ENCODE measurements around the gene TMEM86B.

Gene TMEM86B

DNA sequence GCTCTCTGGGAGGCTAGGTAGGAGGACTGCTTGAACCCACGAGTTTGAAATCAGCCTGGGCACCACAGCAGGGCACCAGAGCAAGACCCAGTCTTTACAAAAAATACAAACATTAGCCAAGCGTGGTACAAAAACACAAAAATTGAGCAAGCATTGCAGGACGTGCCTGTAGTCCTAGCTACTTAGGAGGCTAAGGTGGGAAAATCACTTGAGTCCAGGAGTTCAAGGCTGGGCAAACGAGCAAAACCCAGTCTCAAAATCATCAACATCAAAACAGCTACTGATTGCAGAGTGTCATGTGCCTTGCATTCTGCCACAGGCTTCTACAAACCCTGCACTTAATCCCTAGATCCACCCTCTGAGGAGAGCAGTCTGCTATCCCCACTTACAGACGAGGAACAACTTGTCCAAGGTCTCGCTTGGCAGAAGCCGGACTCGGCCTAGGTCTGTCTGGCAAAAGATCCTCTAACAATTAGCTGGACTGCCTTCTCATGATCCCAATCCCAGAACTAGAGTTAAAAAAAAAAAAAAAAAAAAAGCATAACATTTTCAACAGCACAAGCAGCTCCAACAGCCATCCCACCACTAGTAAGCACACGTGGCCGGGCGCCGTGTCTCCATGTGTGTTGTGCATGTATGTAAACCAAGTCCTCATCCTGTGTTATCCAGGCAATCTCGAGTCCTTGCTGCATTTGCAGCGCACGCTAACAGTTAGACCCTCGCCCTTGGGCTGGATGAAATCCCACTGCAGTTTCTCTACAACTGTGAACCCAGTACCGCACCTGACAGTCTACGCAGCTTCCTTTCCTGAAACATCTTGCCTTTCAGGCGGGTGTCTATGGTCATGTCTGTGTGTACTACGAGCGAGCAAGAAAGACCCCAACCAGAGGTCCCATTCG is 28.2 kb upstream of the TMEM86B start:
- DNase-seq, result no peak

DNA sequence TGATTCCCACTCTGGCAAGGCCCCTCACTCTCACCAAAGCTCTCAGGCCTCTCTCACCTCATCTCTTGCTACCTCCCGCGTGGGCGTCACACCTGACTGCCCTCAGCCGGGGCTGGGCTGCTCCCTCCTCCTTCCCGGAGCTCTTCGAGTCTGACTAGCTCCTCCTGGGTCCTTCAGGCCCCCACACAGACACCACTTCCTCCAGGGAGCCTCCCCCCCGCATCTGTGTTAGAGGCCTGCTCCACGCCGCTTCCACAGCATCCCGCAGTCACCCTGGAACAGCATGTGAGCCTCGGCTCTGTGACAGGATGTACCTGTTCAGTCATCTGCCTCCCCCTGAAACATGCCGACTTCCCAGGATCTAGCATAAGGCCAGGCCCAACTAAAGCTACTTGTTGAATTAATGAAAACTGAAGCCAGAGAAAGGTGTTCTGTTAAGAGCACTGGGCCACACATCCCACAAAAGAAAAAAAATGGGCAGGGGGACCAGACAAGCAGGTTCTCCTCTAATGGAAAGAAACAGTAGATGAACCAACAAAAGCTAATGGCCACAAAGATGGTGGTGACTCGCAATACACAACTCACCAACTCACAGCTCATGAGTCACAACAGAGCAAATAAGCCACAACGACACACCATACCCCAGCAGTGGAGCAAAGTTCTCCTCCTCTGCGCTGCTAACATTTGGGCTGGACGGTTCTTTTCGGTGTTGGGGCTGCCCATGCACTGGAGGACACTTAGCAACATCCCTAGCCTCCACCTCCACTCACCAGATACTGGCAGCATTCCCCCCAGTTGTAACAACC is 27.3 kb upstream of the TMEM86B start:
- DNase-seq, result no peak

DNA sequence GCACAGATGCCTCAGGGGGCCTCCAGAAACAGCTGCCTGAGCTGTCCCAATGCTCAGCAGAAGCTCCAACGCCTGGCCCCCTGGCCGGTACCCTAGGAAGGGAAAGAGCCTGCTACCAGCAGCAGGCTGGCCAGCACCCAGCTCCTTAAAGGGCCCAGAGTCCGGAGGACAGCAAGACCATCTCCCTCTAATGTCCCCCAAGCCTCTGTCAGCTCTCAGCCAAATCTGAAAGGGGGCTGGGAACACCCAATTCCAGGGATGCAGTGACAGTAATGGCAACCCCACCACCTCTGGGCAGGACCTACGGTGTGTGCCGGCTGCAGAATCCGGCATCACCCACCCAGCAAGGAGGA is 26.0 kb upstream of the TMEM86B start:
- DNase-seq, result no peak

- no peak for DNase-seq
Observed at GRCh38 chr19:55253842-55254624, 25.5 kb upstream of the TMEM86B start.

DNA sequence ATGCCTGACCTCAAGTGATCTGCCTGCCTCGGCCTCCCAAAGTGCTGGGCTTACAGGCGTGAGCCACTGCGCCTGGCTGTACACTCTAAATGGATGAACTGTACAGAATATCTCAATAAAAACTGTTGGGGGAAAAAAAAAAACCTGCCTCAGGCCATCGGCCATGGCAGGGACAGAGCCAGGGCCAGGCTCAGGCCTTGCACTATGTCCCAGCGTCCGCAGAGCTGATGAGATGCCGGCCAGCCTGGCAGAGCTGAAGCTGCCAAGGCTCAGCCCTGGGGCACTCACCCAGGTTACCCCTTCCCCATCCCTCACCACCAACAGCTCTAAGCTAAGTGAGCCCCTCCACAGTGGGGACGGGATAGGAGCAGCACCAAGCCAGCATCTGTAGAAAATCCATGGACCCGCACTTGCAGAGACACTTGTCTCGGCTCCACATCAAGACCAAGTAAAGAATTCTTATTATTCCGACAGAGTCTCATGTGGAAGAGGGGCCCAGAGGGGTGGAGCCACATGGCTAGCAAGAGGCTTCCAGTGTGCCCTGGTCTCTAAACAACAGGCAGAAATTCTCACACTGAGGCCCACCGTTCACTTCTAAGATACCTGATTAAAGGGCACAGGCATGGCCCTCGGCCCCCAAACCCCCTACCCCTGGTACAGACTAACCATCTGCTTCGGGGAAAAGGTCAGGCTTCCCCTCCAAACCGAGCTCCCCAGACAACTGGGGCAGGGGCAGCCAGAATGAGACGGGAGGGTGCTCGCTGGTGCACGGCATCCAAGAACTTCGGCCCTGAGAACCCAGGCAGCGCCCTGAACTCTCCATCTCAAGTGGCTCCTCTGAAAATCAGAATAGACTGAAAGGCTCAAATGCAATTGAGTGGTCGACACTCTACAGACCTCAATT is 24.4 kb upstream of the TMEM86B start:
- no peak for DNase-seq

DNA sequence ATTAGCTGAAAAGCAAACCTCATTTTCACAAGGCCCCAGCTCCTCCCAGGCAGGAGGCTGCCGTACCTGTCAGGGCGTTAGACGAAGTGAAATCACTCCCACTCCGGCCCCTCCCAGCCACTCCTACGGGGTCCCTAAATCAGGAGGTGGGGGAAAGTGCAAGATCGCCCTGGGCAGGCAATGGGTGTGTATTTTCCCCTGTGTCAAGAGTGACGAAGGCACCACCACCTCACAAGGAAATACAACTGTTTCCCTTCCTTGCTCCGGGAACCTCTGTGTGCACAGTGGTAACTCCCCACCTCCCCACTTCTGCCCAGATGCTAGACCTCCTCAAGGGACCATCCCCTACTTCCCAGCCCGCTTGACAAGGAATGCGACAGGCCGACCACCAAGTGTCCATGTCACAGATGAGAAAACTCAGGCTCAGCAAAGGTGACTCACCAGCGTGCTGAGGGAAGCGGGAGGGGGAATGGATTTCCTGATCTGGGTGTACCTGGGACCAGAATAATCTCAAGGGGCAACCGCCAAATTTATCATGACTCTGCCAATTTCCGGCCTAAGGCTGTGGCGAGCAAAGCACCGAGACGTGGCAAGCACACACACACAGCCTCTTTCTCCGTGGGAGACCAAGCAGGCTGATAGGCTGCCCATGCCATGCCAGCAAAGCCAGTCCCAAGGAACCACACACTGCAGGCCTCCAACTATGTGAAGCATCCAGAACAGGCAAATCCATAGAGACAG is 22.9 kb upstream of the TMEM86B start:
- DNase-seq, result no peak

DNA sequence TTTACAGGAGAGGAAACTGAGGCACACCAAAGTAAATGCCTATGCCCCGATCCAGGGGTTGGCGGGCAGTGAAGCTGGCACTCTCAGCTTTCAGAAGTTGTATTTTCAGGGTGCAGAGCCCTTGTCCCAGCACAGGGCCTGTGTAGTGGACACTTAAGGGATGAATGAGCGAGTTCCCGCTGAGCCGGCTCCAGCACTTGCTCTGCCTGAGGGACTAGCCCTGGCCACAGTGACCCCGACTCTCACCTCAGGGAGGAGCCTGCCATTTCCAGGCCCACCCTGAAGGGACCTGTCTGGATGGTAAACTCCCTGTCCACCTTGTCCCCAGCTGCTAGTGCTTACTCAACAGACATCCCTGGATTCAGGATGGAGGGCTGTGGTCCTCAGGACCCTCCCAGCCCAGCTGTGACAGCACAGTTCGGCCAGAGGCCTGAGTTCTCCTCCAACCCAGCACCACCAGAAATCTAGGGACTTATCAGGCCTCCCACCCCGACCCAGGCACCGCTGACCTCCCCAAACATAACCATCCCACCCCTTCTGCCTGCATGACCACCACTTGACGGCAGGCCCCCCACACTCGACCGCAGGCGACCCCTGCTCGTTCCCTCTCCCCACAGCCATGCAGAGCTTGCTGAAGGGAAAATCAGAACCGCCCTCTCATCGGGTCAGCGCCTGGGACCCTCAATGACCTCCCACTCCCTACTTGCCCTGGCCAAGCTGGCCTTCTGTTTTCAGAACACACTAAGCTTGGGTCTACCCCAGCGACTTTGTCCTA is 21.9 kb upstream of the TMEM86B start:
- DNase-seq, result no peak

DNA sequence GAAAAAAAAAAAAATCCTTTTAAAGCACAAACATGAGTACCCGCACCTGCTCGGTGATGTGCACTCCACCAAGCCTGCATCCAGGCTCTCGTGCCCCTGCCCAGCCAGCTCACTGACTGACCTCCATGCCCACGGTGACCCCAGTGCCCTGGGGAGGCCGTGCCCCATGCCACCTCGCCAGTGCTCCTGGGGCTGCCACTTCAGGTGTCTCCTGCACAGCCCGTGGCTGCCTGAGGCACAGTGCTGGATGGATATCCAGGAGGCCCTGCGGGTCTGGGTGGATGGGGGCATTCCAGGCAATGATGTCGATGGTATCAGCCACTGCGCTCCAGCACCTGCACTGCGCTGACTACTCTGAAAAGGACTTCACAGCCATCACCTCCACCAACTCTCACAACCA is 21.3 kb upstream of the TMEM86B start:
- no peak for DNase-seq

DNA sequence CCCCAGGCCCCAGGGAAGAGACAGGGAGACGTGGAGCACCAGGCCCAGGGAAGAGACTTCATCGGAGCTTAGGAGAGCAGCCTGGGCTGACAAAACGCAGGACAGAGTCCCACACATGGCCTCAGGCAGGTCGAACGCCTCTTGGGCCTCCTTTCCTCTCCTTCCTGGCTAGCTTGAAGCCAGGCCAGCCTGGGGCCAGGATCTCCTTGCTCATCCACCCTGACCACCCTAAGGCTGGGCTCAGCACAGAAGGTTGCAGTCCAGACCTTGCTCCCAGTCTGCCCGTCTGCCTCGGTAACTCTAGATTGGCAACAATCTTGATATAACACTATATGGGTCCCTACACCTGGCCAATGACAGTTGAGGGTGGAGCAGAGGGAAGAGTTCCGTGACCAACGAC is 20.1 kb upstream of the TMEM86B start:
- DNase-seq, result no peak

GRCh38 chr19:55248166-55248675 is 19.7 kb upstream of the TMEM86B start:
- DNase-seq, result no peak

DNA sequence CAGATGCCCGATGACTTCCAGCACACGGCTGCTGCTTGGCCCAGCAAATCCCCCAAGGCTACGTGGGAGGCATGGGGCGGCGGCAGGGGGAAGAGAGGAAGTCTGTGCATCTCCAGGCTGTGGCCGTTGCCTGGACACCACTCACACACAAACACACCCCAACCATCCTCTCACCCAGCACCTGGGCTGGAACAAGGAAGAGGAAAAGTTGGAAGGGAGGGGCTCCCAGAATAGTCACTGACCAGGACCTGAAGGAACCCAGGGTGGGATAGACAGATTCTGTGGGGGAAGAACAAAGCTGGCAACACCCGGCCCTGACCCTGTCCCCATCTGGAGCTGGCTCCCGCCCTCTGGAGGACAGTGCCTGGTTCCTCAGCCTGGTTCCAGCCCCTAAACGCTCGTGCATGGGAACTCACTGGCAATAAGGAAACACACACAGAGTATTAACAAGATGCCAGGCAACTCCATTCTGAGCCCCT is 19.1 kb upstream of the TMEM86B start:
- no peak for DNase-seq

- DNase-seq, result no peak
Observed at GRCh38 chr19:55246462-55247451, 18.2 kb upstream of the TMEM86B start.

DNA sequence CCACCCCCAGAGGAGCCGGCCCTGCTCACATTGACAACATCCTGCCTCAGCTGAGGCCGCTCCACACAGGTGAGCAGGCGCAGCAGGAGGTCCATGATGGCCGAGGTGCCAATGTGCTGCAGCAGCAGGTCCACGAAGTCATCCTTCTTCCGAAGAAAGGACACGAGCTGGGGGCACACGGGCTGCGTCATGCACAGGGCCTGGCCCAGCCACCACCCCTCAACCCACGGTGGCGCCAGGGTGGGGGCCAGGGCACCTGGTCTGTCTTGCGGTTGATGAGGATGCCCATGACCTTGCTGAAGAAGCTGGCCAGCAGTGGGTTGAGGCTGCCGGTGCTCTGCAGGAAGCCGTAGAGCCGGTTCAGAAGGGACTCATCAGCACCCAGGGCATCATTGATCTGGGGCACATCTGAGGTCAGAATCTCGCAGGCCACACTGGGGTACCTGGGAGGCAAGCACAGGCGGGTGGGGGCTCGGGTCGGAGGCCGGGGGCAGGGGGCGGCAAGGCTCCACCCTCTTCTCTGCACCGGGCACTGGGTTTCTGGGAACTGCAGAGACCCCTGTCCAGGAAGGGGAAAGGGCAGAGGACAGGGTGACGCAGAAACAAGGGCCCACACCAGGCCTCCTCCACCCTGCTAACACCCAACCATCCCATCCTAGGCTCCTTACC is 16.8 kb upstream of the TMEM86B start:
- no peak for DNase-seq

DNA sequence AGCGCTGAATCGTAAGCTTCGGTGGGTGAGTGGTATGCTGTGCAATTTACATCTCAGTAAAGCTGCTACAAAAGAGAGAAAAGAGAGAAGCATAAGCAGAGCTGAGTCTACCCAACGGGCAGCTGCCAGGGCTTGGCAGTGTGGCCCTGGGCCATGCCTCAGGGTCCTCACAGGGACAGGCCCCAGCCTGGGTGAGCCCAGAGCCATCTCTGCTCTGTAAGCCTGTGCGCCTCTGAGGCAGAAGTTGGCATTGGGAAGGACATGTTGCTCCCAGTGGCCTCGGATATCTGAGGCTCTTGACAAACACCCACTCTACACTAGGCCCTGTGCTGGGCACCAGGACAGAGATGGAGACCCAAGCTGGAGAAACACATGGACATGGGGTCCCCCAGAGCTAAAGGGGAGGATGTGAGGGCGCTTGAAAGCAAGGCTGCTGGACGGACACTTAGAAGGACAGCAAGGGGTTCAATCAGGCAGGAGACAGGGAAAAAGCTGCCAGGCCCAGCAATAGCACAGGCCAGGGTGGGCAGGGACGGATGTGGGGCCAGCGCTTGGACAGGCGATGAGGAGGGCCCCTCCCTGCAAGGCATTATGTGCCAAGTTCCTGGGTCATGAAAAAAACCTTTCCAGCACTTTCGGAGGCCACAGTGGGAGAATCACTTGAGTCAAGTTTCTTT is 15.6 kb upstream of the TMEM86B start:
- DNase-seq, result no peak

DNA sequence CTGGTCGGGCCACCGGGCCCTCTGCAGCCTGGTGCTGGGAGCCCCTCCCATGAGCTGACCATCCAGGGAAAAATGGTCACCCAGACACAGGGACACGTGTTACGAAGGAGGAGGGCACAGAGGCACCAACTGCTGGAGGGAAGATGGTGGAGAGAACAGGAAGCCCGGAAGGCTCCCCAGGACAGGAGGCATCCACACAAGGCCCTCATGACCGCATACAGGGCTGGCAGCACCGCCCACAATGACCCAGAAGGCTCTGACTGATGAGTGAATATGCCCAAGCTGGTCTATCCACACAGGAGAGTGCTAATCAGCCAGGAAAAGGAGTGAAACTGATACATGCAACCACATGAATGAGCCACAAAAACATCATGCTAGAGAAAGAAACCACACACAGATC is 14.0 kb upstream of the TMEM86B start:
- DNase-seq, result no peak

DNA sequence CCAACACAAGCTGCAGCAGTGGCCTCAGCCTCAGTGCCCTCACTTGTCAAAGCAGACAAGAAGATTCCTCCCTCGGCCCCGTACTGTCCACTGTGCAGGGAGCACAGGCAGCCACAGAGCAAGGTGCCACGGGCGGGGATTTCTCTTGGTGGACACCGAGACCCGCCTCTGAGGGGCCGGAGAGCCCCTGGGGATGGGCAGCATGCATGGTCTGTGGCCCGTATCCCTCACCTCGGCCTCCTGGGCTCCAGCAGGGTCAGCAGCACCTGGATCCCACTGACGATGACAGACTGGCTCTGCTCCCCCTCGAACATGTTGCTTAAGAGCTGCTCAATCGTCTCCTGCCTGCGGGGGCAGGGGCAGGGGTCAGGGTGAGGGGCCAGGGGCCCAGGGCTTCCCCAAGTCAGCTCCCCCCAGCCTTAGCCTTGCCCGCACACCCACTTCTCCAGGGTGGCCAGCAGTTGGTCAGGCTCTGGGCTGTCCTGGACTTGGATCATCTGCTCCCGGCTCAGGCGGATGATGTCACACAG is 13.4 kb upstream of the TMEM86B start:
- no peak for DNase-seq

DNA sequence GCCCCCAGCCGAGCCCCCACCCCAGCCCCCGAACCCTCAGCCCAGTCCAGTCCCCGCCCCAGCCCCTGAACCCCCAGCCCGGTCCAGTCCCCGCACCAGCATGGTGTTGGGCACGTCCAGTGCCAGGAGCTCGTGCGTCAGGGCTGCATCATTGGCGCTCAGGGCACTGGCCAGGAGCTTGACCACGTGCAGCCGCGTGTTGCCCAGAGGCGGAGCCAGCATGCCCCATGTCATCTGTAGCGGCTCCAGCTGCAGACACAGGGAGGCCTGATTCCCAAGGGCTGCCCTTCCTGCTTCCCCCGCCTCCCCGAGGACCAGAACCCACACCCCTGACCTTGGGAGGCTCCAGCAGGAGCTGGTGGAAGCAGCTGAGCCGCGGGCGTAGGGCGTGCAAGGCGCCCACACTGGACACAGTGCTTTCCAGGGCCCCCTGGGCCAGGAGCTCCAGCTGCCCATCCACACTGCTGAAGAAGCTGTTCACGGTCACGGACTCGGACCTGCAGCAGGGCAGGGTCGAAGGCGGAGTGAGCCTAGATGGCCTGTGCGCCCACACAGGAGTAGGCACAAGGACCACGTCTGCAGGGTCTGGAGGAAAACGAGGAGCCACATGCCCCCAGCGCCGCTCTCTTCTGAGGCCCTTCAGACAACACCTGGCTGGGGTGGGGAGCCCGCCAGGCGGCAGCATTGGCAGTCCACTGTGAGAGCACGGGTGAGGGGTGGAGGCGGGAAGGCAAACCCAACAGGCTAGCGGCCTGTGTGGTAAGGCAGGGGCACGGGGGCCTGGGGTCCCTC is 12.8 kb upstream of the TMEM86B start:
- DNase-seq, result no peak
